GM12878 (cell line): Measurements from ENCODE around the gene ZNF418. TPM values are rescaled to one million over a fixed set of nuclear protein-coding genes. Genes with fewer than 3 reads are reported as not detected.

ENCODE experiments used
- ATAC-seq: fragments of 200-7000 bp; cut with Tn5 transposase; 3 replicates; pipeline ENCODE4 v1.9.1; 2020; ENCODE audit warnings: mild to moderate bottlenecking, moderate library complexity
- BruUV-seq: library from RNA; stranded (reverse); fragments of 400-500 nt; replicated peaks from 2 replicates; lab custom pipeline; 2021; lab: Mats Ljungman, UMichigan
- CTCF ChIA-PET: fragments of 300-600 bp; sonication (Branson Sonifier 250); formaldehyde crosslinking; extraction: SDS; loops from one replicate; lab custom pipeline; 2021; ENCODE audit warnings: inconsistent platforms; lab: Yijun Ruan, JAX
- POLR2A ChIA-PET: fragments of 350-600 bp; formaldehyde crosslinking; extraction: SDS; loops from one replicate; lab custom pipeline; 2021; ENCODE audit warnings: inconsistent platforms; lab: Charles Lee
- RAD21 ChIA-PET: fragments of 300-600 bp; sonication (Branson Sonifier 250); formaldehyde crosslinking; loops from one replicate; lab custom pipeline; 2023; ENCODE audit warnings: antibody characterized with exemption; ENCODE audit not compliant: unreplicated experiment; lab: Charles Lee
- SMC1A ChIA-PET: fragments of 300-600 bp; sonication (Branson Sonifier 250); formaldehyde crosslinking; loops from one replicate; lab custom pipeline; 2023; ENCODE audit not compliant: unreplicated experiment, uncharacterized antibody; lab: Charles Lee
- DNase-seq: peaks from one replicate; pipeline ENCODE4 v3.0.0-alpha.2; 2011; ENCODE audit warnings: low read depth, low spot score
- FAIRE-seq: peaks from 3 replicates; lab custom pipeline; 2011; peaks lifted over from hg19 to GRCh38; lab: Jason Lieb, UNC
- H2AFZ ChIP-seq: 2 replicates; pipeline ENCODE4 v1.6.0; 2011; ENCODE audit warnings: low read depth, low read length, control low read depth; ENCODE audit not compliant: control insufficient read depth
- H3K27ac ChIP-seq: 2 replicates; pipeline ENCODE4 v1.5.1; 2011; ENCODE audit warnings: control low read depth; ENCODE audit not compliant: control insufficient read depth, insufficient read depth
- H3K27me3 ChIP-seq, 2 experiments: replicated peaks in 1 of 2; 2 replicates each; pipeline versions ENCODE4 v1.6.0 to v1.6.1; 2011; ENCODE audit warnings: low read length in 1 of 2; ENCODE audit not compliant: control insufficient read depth in 2 of 2, insufficient read depth in 2 of 2
- H3K36me3 ChIP-seq, 2 experiments: 2 replicates each; pipeline ENCODE4 v1.5.1; 2011; ENCODE audit warnings: low read length in 1 of 2; ENCODE audit not compliant: control insufficient read depth in 2 of 2, insufficient read depth in 2 of 2
- H3K4me1 ChIP-seq: 2 replicates; pipeline ENCODE4 v1.6.1; 2011; ENCODE audit warnings: mild to moderate bottlenecking, low read length, moderate library complexity, mixed read lengths; ENCODE audit not compliant: control insufficient read depth, insufficient read depth
- H3K4me2 ChIP-seq: 2 replicates; pipeline ENCODE4 v1.6.0; 2011; ENCODE audit warnings: control low read depth; ENCODE audit not compliant: control insufficient read depth, insufficient read depth
- H3K4me3 ChIP-seq: fragments of 200-600 bp; sonication (generic); 2 replicates; pipeline ENCODE4 v1.5.1; 2016
- H3K79me2 ChIP-seq: 2 replicates; pipeline ENCODE4 v1.6.0; 2011; ENCODE audit warnings: low read length; ENCODE audit not compliant: control insufficient read depth, insufficient read depth
- H3K9ac ChIP-seq: 2 replicates; pipeline ENCODE4 v1.8.0; 2011; ENCODE audit warnings: low read length, control low read depth, mixed read lengths; ENCODE audit not compliant: control insufficient read depth, insufficient read depth
- H3K9me3 ChIP-seq: replicated peaks from 3 replicates; pipeline ENCODE4 v1.5.1; 2011; ENCODE audit warnings: mild to moderate bottlenecking, low read length; ENCODE audit not compliant: control insufficient read depth, insufficient read depth
- H4K20me1 ChIP-seq: 2 replicates; pipeline ENCODE4 v1.6.0; 2011; ENCODE audit not compliant: control insufficient read depth, insufficient read depth
- ASH2L ChIP-seq: fragments of 300-600, 200-600 bp; sonication (generic); IDR thresholded peaks from 2 replicates; pipeline ENCODE4 v1.6.1; 2017; ENCODE audit warnings: low read depth, mild to moderate bottlenecking, borderline replicate concordance
- CHD4 ChIP-seq: fragments of 200-600 bp; sonication (generic); IDR thresholded peaks from 2 replicates; pipeline ENCODE4 v1.6.1; 2016; ENCODE audit warnings: mild to moderate bottlenecking
- HDAC6 ChIP-seq: fragments of 200-600 bp; sonication (generic); IDR thresholded peaks from one replicate; pipeline ENCODE4 v1.8.0; 2017; ENCODE audit warnings: antibody characterized with exemption; ENCODE audit not compliant: unreplicated experiment
- IRF4 ChIP-seq: IDR thresholded peaks from 2 replicates; pipeline ENCODE4 v1.6.1; 2011; ENCODE audit warnings: low read depth, low read length
- KAT2A ChIP-seq: conservative IDR thresholded peaks from 2 replicates; pipeline ENCODE4 v1.6.1; 2011; ENCODE audit warnings: low read depth, low read length; ENCODE audit not compliant: control insufficient read depth
- MYC ChIP-seq: IDR thresholded peaks from 2 replicates; pipeline ENCODE4 v1.6.1; 2011; ENCODE audit warnings: mild to moderate bottlenecking, low read length, moderate library complexity, inconsistent platforms; ENCODE audit not compliant: insufficient read depth, insufficient replicate concordance, insufficient read length, severe bottlenecking
- PAX5 ChIP-seq: IDR thresholded peaks from 2 replicates; pipeline ENCODE4 v1.6.1; 2011; ENCODE audit warnings: low read depth, low read length, borderline replicate concordance
- SP1 ChIP-seq: IDR thresholded peaks from one replicate; pipeline ENCODE4 v1.6.1; 2011; ENCODE audit warnings: low read depth, low read length
- WGBS: methylation state at CpG from one replicate; pipeline ENCODE4 v1.1.6; 2016; ENCODE audit warnings: low lambda C conversion rate; ENCODE audit not compliant: insufficient replicate concordance, insufficient coverage; ENCODE audit errors: missing lambda C conversion rate; 5-methylcytosine and 5-hydroxymethylcytosine counted together
- in situ Hi-C: fragments of 300-500 bp; cut with MboI; formaldehyde crosslinking; loops from 9 replicates; pipeline ENCODE4 v1.14.3; 2018; ENCODE audit warnings: mixed read lengths
- intact Hi-C: fragments of 100-400 bp; cut with micrococcal nuclease; formaldehyde crosslinking; loops from one replicate; pipeline ENCODE4 v1.14.2; 2022; ENCODE audit not compliant: unreplicated experiment
- polyA plus RNA-seq, 11 experiments: library from polyadenylated mRNA; depleted of rRNA in 4 of 11; unstranded in 6 of 11; stranded (reverse) in 5 of 11; fragments of >200 nt; fragmentation: Nextera tagmentation in 4 of 11; fragmentation: Illumina TruSeq in 1 of 11; extraction: Ambion mirVana in 4 of 11; extraction: Trizol in 1 of 11; gene quantifications; 1 replicate in 1 of 11; 2 replicates in 10 of 11; pipeline versions ENCODE4 v1.2.1 to v1.2.3, GENCODE V29; 2011 to 2016; ENCODE audit warnings: inconsistent platforms in 2 of 11, missing spikeins in 2 of 11, low read depth in 1 of 11
- total RNA-seq, 4 experiments: library from RNA; depleted of rRNA in 3 of 4; stranded (reverse); fragments of >200 nt in 3 of 4; fragmentation: Illumina TruSeq in 1 of 4; extraction: Trizol in 1 of 4; gene quantifications; 2 replicates each; pipeline versions ENCODE4 v1.2.1 to v1.2.3, GENCODE V29; 2013 to 2021
- TF ChIP-seq, protein P1 (sequence below): IDR thresholded peaks from 2 replicates; pipeline ENCODE4 v1.6.1; 2012; ENCODE audit warnings: low read length, inconsistent platforms
- TF ChIP-seq, protein P2 (sequence below): fragments of 450-650 bp; formaldehyde crosslinking; IDR thresholded peaks from 2 replicates; pipeline ENCODE4 v1.4.0; 2020; ENCODE audit warnings: mild to moderate bottlenecking, moderate library complexity
- TF ChIP-seq, protein P3 (sequence below): IDR thresholded peaks from 2 replicates; pipeline ENCODE4 v1.6.1; 2012; ENCODE audit warnings: low read depth, low read length, improper control_type of control experiment
- TF ChIP-seq, protein P4 (sequence below): fragments of 450-650 bp; formaldehyde crosslinking; IDR thresholded peaks from 2 replicates; pipeline ENCODE4 v1.4.0; 2022; ENCODE audit warnings: mild to moderate bottlenecking, moderate library complexity
- TF ChIP-seq, protein P5 (sequence below): fragments of 450-650 bp; conservative IDR thresholded peaks from 2 replicates; pipeline ENCODE4 v1.6.1; 2017; ENCODE audit warnings: mild to moderate bottlenecking, moderate library complexity

The ZNF418 gene
- total and polyA plus RNA-seq, 10 of the 15 experiments (the other 5 are each of a cell fraction or from before 2014, with no cell fraction given) = 0.20 to 1.3 (median 0.59) TPM; not detected in 1

DNA sequence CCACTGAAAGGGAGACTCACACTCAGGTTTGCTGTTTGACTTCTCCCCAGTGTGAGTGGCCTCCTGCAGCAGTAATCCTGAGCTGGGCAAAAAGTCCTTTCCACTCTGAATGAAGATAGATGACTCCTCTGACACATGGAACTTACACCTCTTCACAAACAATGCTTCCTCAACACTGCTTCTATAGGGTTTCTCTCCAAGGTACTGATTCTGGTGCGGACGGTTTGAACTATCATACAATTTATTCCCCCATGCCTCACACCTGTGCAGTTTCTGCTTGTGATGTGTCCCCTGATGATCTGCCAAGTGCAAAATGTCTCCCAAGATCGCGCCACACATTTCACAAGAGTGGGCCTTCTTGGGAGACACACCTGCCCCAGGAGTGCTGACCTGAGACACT, 7.6 kb downstream of the ZNF418 start:
- H3K27me3 ChIP-seq = no peaks in the 10 kb centered on the region
- H3K4me3 ChIP-seq = no peak overlapping the region
- no TSS peak for BruUV-seq
- in situ Hi-C loops = no loop called here
- FAIRE-seq = no peak
- ChIA-PET RAD21 (no interaction called here), SMC1A (no interaction called here), CTCF (no interaction called here), POLR2A (no interaction called here)
- no peak for DNase-seq
- no peaks in the 10 kb centered on the region for H3K4me1 ChIP-seq
- peaks cover 29% of the 10 kb centered on the region for H3K9me3 ChIP-seq
- H3K4me2 ChIP-seq = no peak overlapping the region
- H3K36me3 ChIP-seq = no peaks in the 10 kb centered on the region
- 95% methylated on average over 4 of the region's 4 CpGs for WGBS
- no peak overlapping the region for H2AFZ ChIP-seq
- H3K9ac ChIP-seq = no peak overlapping the region
- intact Hi-C loops = no loop called here
- H4K20me1 ChIP-seq = no peaks in the 10 kb centered on the region
- H3K27ac ChIP-seq = no peak overlapping the region
- no peak for ATAC-seq
- no peaks in the 10 kb centered on the region for H3K79me2 ChIP-seq
- no peak for TF ChIP-seq MYC
- TF ChIP-seq, protein P1, sequence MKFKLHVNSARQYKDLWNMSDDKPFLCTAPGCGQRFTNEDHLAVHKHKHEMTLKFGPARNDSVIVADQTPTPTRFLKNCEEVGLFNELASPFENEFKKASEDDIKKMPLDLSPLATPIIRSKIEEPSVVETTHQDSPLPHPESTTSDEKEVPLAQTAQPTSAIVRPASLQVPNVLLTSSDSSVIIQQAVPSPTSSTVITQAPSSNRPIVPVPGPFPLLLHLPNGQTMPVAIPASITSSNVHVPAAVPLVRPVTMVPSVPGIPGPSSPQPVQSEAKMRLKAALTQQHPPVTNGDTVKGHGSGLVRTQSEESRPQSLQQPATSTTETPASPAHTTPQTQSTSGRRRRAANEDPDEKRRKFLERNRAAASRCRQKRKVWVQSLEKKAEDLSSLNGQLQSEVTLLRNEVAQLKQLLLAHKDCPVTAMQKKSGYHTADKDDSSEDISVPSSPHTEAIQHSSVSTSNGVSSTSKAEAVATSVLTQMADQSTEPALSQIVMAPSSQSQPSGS = no peak
- TF ChIP-seq, protein P2, sequence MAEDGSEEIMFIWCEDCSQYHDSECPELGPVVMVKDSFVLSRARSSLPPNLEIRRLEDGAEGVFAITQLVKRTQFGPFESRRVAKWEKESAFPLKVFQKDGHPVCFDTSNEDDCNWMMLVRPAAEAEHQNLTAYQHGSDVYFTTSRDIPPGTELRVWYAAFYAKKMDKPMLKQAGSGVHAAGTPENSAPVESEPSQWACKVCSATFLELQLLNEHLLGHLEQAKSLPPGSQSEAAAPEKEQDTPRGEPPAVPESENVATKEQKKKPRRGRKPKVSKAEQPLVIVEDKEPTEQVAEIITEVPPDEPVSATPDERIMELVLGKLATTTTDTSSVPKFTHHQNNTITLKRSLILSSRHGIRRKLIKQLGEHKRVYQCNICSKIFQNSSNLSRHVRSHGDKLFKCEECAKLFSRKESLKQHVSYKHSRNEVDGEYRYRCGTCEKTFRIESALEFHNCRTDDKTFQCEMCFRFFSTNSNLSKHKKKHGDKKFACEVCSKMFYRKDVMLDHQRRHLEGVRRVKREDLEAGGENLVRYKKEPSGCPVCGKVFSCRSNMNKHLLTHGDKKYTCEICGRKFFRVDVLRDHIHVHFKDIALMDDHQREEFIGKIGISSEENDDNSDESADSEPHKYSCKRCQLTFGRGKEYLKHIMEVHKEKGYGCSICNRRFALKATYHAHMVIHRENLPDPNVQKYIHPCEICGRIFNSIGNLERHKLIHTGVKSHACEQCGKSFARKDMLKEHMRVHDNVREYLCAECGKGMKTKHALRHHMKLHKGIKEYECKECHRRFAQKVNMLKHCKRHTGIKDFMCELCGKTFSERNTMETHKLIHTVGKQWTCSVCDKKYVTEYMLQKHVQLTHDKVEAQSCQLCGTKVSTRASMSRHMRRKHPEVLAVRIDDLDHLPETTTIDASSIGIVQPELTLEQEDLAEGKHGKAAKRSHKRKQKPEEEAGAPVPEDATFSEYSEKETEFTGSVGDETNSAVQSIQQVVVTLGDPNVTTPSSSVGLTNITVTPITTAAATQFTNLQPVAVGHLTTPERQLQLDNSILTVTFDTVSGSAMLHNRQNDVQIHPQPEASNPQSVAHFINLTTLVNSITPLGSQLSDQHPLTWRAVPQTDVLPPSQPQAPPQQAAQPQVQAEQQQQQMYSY = no peak
- TF ChIP-seq CHD4 = no peak
- TF ChIP-seq, protein P3, sequence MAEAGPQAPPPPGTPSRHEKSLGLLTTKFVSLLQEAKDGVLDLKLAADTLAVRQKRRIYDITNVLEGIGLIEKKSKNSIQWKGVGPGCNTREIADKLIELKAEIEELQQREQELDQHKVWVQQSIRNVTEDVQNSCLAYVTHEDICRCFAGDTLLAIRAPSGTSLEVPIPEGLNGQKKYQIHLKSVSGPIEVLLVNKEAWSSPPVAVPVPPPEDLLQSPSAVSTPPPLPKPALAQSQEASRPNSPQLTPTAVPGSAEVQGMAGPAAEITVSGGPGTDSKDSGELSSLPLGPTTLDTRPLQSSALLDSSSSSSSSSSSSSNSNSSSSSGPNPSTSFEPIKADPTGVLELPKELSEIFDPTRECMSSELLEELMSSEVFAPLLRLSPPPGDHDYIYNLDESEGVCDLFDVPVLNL = no peak
- TF ChIP-seq HDAC6 = no peak
- TF ChIP-seq, protein P4, sequence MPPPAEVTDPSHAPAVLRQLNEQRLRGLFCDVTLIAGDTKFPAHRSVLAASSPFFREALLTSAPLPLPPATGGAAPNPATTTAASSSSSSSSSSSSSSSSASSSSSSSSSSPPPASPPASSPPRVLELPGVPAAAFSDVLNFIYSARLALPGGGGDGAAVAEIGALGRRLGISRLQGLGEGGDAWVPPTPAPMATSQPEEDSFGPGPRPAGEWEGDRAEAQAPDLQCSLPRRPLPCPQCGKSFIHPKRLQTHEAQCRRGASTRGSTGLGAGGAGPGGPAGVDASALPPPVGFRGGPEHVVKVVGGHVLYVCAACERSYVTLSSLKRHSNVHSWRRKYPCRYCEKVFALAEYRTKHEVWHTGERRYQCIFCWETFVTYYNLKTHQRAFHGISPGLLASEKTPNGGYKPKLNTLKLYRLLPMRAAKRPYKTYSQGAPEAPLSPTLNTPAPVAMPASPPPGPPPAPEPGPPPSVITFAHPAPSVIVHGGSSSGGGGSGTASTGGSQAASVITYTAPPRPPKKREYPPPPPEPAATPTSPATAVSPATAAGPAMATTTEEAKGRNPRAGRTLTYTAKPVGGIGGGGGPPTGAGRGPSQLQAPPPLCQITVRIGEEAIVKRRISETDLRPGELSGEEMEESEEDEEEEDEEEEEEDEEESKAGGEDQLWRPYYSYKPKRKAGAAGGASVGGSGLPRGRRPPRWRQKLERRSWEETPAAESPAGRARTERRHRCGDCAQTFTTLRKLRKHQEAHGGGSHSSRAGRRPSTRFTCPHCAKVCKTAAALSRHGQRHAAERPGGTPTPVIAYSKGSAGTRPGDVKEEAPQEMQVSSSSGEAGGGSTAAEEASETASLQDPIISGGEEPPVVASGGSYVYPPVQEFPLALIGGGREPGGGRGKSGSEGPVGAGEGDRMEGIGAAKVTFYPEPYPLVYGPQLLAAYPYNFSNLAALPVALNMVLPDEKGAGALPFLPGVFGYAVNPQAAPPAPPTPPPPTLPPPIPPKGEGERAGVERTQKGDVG (CRISPR knock-in tag) = no peak
- TF ChIP-seq PAX5 = no peak
- TF ChIP-seq, protein P5, sequence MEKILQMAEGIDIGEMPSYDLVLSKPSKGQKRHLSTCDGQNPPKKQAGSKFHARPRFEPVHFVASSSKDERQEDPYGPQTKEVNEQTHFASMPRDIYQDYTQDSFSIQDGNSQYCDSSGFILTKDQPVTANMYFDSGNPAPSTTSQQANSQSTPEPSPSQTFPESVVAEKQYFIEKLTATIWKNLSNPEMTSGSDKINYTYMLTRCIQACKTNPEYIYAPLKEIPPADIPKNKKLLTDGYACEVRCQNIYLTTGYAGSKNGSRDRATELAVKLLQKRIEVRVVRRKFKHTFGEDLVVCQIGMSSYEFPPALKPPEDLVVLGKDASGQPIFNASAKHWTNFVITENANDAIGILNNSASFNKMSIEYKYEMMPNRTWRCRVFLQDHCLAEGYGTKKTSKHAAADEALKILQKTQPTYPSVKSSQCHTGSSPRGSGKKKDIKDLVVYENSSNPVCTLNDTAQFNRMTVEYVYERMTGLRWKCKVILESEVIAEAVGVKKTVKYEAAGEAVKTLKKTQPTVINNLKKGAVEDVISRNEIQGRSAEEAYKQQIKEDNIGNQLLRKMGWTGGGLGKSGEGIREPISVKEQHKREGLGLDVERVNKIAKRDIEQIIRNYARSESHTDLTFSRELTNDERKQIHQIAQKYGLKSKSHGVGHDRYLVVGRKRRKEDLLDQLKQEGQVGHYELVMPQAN = no peak
- no peak for TF ChIP-seq IRF4
- TF ChIP-seq KAT2A = no peak
- no peak for TF ChIP-seq SP1
- no peak for TF ChIP-seq ASH2L
